Limb (tissue), 2 donors: ENCODE results near the gene CRYZL1.

Source experiments
- DNase-seq, 2 donors: peaks; one replicate each; pipeline ENCODE4 v3.0.0-alpha.2; 2016; ENCODE audit errors: extremely low spot score in 2 of 2

Gene CRYZL1

DNA sequence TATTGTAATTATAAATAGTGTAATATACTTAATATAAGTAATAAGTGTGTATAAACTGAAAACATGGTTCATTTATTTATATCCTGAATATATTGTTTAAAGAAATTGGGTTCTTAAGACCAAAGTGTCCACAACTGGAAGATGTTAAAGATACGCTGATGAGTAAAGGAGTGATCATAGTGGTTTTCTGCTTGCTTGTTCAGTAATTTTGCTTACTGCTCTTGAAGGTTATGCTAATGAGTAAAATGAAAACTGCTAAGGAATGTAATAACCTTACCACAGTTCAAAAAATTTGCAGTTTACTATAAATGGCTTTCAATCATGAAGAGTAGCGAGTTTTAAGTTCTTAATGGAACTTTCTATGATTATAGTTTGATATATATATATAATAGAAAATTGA is 75.0 kb downstream of the CRYZL1 start:
- DNase-seq = no peak

DNA sequence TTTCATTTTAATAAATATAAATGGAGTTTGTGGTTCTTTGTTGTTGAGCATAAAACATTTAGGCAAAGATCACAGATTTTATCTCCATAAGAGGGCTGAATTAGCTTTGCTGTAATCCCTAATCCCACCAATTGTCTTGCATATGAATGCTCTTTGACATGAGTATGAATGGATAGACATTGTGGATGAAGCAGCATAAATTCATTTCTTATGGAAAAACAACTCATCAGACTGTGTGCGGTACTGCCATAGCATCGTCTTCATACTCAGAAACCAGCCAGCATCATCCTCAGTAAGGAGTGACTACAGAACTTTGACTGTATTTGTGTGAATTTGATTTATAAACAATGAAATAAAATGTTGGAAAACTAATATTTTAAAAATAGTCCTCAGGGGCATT is 79.2 kb downstream of the CRYZL1 start:
- DNase-seq = no peak

DNA sequence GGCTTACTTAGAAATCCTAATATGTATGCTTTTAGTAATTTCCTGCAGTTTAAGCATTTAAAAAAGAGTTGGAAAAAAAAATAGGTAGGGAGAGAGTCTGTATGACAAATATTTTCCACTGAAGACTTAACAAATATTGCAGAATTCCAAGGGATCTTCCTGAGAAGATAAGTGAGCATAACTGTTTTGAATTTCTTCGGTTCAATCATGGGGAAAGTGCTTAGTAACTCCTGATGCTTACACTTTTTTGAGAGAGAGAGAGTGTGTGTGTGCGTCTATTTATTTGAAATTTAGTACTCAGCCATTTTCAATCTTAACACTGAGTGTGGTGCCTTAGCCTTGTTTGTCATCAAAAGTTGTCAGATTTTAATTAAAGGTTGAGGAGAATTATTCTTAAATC is 80.2 kb downstream of the CRYZL1 start:
- DNase-seq = no peak

DNA sequence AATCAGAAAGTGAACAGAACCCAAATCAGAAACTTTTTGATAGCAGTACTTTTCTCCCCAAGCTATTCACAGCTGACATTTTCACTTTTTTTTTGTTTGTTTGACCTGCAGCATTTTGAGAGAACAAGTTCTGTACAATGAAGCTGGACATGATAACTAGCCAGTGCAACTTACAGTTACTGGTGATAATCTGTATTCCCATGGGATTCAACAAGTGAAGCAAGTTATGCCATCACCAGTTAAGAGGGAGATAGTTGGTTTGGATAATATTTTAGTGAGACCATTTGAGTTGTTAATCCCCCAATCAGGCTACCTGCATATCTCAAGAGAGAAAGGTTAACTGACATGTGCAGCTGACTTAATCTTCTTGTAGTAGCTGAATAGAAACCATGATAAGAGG is 80.6 kb downstream of the CRYZL1 start:
- no peak for DNase-seq

DNA sequence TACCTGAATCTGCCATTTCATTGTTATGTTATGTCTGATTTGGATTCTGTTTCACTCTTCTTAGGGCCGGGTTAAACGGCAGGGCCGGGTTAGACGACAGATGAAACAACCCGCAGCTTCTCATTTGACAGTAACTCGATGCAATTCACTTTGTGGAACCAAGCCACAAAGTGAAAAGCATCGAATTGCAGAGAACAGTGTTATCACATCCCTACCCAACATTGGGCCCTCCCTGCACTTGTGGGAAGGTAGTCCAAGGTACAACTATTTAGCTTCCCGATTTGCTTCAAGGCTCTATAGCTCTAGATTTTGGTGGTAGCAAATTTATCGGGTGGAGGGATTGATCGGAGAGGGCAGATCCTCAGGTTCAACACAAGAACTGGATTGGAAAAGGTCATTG is 81.7 kb downstream of the CRYZL1 start:
- DNase-seq = no peak

DNA sequence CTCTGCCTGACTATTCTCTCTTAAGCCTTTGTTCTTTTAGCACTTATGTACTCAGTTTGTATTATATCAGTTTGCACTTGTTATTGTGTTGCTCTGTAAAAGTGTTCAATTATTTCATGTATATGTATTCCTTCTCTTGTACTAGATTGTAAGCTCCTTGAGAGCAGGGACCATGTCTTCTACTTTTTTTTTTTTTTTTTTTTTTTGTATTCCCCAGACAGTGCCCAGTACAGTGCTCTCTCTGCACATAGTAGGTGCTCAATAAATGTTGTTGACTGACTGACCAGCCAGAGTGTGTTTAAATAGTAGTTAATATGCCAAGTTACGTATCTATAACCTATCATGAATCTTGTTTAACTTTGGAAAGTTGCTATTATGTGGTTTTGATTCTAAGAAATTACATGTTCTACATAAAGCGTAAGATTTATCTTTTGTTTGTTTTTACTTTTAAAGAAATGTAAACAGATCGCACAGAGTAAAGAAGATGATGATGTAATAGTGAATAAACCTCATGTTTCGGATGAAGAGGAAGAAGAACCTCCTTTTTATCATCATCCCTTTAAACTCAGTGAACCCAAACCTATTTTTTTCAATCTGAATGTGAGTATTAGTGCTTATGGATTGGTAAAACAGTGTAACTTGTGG is 82.6 kb downstream of the CRYZL1 start:
- DNase-seq = no peak

DNA sequence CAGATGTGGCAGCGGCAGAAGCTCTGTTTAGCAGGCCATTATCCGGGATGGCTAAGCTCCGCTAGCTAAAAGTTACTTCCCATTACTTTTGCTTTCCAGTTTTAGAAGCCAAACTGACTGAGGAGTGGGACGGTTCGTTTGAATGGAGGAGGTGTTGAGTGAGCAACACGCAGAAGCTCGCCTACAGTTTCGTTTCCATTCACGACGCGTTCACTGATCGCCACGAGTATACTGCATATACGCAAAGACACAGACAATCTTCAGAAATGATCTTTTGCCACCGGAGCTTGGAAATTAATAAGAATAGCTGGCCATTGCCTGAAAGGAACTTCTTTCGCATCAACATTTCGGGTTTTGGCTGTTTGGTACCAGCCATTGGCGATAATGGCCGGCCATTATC is 84.1 kb downstream of the CRYZL1 start:
- no peak for DNase-seq

DNA sequence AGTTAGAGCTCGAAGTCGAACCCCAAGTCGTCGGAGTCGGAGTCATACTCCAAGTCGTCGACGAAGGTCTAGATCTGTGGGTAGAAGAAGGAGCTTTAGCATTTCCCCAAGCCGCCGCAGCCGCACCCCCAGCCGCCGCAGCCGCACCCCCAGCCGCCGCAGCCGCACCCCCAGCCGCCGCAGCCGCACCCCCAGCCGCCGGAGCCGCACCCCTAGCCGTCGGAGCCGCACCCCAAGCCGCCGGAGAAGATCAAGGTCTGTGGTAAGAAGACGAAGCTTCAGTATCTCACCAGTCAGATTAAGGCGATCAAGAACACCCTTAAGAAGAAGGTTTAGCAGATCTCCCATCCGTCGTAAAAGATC is 86.6 kb downstream of the CRYZL1 start:
- no peak for DNase-seq

DNA sequence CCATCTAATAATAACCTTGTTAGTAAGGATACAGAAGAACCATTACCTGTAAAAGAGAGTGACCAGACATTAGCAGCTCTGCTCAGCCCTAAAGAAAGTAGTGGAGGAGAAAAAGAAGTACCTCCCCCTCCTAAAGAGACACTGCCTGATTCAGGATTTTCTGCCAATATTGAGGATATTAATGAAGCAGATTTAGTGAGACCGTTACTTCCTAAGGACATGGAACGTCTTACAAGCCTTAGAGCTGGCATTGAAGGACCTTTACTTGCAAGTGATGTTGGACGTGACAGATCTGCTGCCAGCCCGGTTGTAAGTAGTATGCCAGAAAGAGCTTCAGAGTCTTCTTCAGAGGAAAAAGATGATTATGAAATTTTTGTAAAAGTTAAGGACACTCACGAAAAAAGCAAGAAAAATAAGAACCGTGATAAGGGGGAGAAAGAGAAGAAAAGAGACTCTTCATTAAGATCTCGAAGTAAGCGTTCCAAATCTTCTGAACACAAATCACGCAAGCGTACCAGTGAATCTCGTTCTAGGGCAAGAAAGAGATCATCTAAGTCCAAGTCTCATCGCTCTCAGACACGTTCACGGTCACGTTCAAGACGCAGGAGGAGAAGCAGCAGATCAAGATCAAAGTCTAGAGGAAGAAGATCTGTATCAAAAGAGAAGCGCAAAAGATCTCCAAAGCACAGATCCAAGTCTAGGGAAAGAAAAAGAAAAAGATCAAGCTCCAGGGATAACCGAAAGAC is 87.1 kb downstream of the CRYZL1 start:
- no peak for DNase-seq

DNA sequence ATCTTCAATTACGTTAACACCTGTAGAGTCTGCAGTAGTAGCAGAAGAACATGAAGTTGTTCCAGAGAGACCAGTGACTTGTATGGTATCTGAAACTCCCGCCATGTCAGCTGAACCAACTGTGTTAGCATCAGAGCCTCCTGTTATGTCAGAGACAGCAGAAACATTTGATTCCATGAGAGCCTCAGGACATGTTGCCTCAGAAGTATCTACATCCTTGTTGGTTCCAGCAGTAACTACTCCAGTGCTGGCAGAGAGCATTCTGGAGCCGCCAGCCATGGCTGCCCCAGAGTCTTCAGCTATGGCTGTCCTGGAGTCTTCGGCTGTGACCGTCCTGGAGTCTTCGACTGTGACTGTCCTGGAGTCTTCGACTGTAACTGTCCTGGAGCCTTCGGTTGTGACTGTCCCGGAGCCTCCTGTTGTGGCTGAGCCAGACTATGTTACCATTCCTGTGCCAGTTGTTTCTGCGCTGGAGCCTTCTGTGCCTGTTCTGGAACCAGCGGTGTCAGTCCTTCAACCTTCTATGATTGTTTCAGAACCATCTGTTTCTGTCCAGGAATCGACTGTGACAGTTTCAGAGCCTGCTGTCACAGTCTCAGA is 88.4 kb downstream of the CRYZL1 start:
- no peak for DNase-seq

DNA sequence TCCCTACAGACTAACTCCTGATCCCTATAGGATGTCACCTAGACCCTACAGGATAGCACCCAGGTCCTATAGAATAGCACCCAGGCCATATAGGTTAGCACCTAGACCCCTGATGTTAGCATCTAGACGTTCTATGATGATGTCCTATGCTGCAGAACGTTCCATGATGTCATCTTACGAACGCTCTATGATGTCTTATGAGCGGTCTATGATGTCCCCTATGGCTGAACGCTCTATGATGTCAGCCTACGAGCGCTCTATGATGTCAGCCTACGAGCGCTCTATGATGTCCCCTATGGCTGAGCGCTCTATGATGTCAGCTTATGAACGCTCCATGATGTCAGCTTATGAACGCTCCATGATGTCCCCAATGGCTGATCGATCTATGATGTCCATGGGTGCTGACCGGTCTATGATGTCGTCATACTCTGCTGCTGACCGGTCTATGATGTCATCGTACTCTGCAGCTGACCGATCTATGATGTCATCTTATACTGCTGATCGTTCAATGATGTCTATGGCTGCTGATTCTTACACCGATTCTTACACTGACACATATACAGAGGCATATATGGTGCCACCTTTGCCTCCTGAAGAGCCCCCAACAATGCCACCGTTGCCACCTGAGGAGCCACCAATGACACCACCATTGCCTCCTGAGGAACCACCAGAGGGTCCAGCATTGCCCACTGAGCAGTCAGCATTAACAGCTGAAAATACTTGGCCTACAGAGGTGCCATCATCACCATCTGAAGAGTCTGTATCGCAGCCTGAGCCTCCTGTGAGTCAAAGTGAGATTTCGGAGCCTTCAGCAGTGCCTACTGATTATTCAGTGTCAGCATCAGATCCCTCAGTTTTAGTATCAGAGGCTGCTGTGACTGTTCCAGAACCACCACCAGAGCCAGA is 89.2 kb downstream of the CRYZL1 start:
- no peak for DNase-seq

DNA sequence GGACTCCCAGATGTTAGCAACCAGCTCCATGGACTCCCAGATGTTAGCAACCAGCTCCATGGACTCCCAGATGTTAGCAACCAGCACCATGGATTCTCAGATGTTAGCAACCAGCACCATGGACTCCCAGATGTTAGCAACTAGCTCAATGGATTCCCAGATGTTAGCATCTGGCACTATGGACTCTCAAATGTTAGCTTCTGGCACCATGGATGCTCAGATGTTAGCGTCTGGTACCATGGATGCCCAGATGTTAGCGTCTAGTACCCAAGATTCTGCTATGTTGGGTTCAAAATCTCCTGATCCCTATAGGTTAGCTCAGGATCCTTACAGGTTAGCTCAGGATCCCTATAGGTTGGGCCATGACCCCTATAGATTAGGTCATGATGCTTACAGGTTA is 89.9 kb downstream of the CRYZL1 start:
- DNase-seq = no peak

DNA sequence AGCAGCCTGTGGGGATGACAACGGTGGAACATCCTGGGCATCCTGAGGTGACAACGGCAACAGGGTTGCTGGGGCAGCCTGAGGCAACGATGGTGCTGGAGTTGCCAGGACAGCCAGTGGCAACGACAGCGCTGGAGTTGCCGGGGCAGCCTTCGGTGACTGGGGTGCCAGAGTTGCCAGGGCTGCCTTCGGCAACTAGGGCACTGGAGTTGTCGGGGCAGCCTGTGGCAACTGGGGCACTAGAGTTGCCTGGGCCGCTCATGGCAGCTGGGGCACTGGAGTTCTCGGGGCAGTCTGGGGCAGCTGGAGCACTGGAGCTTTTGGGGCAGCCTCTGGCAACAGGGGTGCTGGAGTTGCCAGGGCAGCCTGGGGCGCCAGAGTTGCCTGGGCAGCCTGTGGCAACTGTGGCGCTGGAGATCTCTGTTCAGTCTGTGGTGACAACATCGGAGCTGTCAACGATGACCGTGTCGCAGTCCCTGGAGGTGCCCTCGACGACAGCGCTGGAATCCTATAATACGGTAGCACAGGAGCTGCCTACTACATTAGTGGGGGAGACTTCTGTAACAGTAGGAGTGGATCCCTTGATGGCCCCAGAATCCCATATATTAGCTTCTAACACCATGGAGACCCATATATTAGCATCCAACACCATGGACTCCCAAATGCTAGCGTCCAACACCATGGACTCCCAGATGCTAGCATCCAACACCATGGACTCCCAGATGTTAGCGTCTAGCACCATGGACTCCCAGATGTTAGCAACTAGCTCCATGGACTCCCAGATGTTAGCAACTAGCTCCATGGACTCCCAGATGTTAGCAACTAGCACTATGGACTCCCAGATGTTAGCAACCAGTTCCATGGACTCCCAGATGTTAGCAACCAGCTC is 90.5 kb downstream of the CRYZL1 start:
- no peak for DNase-seq

DNA sequence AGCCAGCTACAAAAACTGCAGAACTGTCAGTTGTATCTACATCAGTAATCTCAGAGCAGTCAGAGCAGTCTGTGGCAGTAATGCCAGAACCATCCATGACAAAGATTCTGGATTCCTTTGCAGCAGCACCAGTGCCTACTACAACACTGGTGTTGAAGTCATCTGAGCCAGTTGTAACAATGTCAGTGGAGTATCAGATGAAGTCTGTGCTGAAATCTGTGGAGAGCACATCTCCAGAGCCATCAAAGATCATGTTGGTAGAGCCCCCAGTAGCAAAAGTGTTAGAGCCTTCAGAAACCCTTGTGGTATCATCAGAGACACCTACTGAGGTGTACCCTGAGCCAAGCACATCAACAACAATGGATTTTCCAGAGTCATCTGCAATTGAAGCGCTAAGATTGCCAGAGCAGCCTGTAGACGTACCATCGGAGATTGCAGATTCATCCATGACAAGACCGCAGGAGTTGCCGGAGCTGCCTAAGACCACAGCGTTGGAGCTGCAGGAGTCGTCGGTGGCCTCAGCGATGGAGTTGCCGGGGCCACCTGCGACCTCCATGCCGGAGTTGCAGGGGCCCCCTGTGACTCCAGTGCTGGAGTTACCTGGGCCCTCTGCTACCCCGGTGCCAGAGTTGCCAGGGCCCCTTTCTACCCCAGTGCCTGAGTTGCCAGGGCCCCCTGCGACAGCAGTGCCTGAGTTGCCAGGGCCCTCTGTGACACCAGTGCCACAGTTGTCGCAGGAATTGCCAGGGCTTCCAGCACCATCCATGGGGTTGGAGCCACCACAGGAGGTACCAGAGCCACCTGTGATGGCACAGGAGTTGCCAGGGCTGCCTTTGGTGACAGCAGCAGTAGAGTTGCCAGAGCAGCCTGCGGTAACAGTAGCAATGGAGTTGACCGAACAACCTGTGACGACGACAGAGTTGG is 91.4 kb downstream of the CRYZL1 start:
- DNase-seq = no peak

DNA sequence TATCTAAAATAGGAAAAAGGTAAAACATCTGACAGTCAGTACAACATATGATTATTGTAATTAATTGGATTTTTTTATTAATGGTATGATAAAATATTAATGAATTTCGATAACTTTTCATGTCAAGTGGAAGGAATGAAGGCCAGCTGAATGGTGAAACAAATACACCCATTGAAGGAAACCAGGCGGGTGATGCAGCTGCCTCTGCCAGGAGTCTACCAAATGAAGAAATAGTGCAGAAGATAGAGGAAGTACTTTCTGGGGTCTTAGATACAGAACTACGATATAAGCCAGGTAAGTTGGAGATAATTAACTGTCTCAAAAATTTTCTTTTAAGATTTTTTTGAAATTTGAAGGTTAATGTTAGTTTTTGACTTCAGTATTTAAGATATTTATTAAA is 95.5 kb downstream of the CRYZL1 start:
- DNase-seq = no peak

DNA sequence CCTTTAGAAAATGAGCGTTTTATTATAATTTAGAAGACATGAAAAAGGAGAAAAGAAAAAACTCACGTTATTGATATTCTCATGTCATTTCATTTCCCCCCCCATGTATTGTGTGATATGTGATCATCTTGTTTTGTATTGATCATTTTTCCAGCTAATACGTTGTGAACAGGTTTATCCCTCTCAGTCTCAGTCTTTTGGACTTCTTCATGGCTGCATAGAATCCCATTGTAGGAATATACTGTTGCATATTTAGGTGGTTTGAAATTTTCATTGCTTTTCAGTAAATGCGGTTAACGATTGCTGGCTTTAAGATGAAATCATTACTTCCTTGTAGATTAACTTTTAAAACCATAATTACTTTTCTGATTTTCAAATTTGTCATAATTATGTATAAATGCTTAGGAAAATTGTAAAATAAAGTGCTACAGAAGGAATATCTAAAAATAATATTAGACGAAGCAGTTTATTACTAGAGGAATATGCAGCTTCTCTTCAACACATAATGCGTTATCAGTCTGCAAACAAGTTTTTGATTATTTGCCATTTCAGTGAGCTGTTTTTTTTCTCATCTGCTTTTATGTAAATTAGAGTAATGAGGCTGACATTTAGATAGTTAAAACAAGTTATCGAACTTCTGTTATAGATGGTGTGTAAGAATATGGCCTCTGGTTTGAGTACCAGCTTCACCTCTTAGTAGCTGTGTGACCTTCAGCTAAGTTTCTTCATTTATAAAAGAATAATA is 96.9 kb downstream of the CRYZL1 start:
- no peak for DNase-seq

DNA sequence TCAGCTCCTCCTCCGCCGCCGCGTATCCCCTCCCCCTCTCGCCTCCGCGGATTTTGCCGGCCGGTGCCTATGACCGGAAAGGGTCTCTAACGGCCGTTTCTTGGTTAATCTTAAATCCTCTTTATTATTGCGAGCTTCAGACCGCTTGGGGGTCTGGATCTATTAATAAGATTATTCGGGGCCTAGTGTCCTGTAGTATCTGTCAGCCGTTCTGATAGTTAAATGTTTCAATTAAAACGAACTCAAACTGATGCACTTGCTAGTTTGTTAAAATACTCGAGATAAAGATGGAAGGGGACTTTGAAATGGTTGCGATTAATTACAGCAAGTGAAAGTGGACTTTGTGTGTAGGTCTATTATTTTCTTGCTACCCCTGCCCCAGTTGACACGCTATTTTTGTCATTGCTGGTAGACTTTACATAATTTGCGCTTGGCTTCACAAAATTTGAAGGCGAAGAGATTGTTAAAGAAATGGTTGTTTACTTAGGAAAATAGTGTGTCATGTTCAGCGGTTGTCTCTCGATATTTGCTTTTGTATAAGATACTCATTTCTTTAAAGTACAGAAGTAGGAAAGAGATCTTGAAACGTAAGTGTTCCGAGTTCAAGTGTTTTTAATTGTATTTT is 97.9 kb downstream of the CRYZL1 start:
- DNase-seq = no peak

DNA sequence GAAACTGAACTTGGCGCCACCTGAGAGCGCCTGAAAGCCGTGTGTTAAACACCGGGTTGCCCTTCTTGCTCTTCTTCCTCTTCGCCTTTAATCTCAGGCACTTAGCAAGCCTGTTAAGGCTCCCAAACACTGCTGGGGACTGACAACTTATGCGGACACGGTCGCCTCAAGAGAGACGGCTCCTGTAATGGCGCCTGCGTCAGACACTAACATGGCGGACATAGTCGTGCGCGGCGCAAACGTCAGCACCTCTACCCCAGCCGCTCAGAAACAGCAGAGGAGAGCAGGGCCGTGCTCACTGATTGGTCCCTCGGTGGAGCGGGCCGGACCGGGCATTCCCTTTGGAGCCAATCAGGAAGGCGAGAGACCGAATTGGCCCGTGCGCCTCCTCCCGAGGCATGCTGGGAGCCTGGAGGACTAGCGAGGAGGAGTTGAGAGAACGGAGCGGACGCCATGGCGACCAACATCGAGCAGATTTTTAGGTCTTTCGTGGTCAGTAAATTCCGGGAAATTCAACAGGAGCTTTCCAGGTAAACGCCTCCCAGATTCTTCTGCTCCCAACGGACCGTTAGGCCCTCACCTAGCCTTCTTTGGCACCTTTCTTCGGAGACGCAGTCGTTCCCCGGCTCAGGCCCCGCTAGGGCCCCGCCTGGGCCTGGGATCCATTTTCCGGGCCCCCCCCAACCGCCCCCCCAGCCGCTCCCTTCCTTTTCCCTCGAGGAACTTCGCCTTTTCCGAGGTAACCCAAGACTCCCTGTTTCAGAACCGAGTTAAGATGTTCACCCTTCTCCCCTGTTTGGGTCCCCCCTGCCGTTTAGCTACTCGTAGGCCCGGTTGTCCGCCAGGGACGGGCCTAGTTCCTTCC is 98.7 kb downstream of the CRYZL1 start, which contains the start of gene SON:
Gene SON, plus strand, starts transcription at position 399 of the 865 bp plus-strand sequence. Its CDS starts 55 bp downstream, at position 454.
- peak; percentile 98 to 99 for DNase-seq
